Middle frontal gyrus (tissue), 1 donor: ENCODE results near the gene CLIP1.
A peak's percentile ranks its signal among the peaks of the same experiment; 100 is the strongest.
"Not testable (repeated sequence)": the region's sequence is repeated elsewhere in the genome, so short reads cannot be mapped to it uniquely, and the experiment has no call there.

Experiments
- DNase-seq: peaks from one replicate; pipeline ENCODE4 v3.0.0-alpha.2; 2015; ENCODE audit warnings: low spot score; ENCODE audit errors: extremely low spot score

CLIP1 gene

GRCh38 chr12:122421821-122422729, at the start of gene CLIP1:
Gene CLIP1 (minus strand): TSS chr12:122422669. CDS start chr12:122380452, 42,217 bp downstream.
- DNase-seq = no peak

- DNase-seq = peak; percentile 51
Observed at GRCh38 chr12:122471324-122472226, 49.1 kb upstream of the CLIP1 start.

GRCh38 chr12:122470576-122470975, 48.1 kb upstream of the CLIP1 start:
- DNase-seq = not testable (repeated sequence)

- not testable (repeated sequence) for DNase-seq
Observed at GRCh38 chr12:122469856-122470255, 47.4 kb upstream of the CLIP1 start.

DNA sequence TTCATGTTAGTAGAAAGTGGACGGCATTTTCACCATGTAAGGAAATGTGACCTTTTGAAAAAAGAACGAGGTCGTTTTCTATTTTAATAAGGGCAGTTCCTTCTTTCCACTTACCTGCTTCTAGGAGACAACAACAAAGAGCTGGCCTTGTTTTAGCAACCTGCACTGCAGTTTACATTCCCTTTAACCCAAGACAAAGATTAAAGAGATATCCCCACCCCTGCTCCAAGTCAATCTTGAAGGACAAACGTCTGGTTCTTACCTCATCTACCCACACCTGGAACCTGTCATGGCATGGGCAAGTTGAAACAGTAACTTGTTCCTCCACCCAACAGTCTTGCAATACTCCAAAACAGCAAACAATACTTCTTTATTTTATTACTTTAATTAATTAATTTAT, 45.5 kb upstream of the CLIP1 start:
- no peak for DNase-seq

- not testable (repeated sequence) for DNase-seq
Observed at GRCh38 chr12:122464317-122465042, 42.0 kb upstream of the CLIP1 start.

DNA sequence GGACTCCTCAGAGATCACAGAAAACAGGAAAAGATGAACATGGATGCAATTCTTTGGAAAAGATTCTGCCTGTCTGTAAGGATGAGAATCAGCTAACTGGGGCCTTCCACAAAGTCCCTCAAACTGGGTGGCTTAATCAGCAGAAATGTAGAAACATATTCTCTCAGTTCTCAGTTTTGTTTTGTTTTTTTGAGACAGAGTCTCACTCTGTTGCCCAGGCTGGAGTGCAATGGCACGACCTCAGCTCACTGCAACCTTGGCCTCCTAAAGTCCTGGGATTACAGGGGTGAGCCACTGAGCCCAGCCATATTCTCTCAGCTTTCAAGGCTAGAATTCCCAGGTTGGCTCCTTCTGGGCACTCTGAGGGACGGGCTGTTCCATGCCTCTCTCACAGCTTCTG, 38.2 kb upstream of the CLIP1 start:
- no peak for DNase-seq

DNA sequence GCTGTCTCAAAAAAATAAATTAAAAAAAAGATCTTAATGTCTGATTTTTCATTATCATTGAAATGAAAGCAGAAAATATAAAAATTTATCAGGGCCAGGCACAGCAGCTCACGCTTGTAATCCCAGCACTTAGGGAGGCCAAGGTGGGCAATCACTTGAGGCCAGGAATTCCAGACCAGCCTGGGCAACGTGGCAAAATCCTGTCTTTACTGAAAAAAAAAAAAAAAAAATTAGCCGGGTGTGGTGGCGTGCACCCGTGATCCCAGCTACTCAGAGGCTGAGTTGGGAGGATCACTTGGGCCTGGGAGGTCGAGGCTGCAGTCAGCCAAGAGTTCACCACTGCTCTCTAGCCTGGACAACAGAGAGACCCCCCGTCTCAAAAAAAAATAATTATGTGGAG, 37.6 kb upstream of the CLIP1 start:
- no peak for DNase-seq

- no peak for DNase-seq
Observed at GRCh38 chr12:122459211-122459610, 36.7 kb upstream of the CLIP1 start.

DNA sequence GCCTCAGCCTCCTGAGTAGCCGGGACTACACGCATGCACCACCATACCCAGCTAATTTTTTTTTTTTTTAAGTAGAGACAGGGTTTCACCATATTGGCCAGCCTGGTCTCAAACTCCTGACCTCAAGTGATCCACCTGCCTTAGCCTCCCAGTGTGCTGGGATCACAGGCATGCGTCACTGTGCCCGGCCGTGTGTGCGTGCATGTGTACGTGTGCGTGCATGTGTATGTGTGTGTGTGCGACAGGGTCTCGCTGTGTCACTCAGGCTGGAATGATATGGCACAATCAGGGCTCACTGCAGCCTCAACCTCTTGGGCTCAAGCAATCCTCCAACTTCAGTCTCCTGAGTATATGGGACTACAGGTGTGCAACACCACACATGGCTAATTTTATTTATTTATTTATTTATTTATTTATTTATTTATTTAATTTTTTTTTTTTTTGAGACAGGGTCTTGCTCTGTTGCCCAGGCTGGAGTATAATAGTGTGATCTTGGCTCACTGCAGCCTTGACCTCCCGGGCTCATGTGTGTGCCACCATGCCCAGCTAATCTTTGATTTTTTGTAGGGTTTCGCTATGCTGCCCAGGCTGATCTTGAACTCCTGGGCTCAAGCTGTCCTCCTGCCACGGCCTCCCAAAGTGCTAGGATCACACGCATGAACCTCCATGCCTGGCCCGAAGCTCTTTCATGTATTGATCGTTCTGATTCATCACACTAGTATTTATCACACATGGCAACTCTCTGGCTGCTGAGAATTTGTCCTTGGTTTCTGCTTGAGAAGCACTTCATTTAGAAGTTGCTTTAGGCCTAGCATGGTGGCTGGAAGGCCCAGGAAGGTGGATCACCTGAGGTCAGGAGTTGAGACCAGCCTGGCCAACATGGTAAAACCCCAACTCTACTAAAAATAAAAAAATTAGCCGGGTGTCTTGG, 35.9 kb upstream of the CLIP1 start:
- no peak for DNase-seq

GRCh38 chr12:122457627-122458026, 35.2 kb upstream of the CLIP1 start:
- DNase-seq = no peak

GRCh38 chr12:122454739-122455138, 32.3 kb upstream of the CLIP1 start:
- no peak for DNase-seq

GRCh38 chr12:122454250-122454721, 31.8 kb upstream of the CLIP1 start:
- DNase-seq = no peak

DNA sequence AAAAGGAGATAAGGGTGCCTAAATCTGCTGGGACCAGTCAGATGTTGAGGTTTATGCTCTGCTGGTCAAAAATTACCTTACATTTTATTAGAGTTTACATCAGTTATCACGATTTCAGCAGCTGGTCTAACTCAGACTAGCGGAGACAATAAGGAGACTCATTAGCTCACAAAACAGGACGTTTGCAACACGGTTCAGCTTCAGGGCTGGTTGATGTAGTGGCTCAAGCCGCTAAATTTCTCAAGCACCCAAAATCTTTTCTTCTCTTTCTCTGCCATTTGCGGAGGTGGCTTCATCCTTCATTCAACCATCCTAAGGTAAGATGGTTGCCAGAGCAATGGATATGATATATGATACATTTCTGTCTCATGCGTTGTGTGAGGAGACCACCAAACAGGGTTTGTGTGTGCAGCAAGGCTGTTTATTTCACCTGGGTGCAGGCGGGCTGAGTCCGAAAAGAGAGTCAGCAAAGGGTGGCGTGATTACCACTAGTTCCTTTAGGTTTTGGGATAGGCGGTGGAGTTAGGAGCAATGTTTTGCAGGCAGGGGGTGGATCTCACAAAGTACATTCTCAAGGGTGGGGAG, 30.3 kb upstream of the CLIP1 start:
- DNase-seq = no peak

- DNase-seq = no peak
Observed at GRCh38 chr12:122449317-122449716, 26.8 kb upstream of the CLIP1 start.

- not testable (repeated sequence) for DNase-seq
Observed at GRCh38 chr12:122447825-122448224, 25.4 kb upstream of the CLIP1 start.

DNA sequence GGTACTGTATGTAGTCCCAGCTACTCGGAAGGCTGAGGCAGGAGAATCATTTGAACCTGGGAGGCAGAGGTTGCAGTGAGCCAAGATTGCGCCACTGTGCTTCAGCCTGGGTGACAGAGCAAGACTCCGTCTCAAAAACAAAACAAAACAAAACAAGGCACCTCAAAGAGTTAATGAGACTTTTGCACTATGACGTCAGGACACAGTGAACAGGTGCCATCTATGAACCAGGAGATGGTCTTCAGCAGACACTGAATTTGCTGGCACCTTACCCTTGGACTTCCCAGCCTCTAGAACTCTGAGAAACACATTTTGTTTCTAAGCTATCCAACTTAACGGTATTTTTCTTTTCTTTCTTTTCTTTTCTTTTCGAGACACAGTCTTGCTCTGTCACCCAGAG, 23.9 kb upstream of the CLIP1 start:
- not testable (repeated sequence) for DNase-seq

DNA sequence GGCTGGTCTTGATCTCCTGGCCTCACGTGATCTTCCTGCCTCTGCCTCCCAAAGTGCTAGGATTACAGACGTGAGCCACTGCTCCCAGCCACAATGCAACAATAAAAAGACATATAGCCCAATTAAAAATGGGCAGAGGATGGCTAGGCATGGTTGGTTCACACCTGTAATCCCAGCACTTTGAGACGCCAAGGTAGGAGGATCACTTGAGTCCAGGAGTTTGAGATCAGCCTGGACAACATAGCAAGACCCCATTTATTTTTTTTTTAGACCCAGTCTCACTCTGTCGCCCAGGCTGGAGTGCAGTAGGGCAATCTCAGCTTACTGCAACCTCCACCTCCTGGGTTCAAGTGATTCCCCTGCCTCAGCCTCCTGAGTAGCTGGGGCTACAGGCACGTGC, 21.6 kb upstream of the CLIP1 start:
- DNase-seq = not testable (repeated sequence)

DNA sequence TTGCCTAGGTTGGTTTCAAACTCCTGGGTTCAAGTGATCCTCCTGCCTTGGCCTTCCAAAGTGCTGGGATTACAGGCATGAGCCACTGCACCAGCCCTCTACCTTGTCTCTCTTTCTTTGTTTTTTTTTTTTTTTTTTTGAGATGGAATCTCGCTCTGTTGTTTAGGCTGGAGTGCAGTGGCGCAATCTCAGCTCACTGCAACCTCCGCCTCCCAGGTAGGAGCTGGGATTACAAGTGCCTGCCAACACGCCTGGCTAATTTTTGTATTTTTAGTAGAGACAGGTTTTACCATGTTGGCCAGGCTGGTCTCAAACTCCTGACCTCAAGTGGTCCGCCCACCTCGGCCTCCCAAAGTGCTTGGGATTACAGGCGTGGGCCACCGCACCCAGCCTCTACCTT, 16.4 kb upstream of the CLIP1 start:
- DNase-seq = not testable (repeated sequence)

GRCh38 chr12:122437656-122438121, 15.2 kb upstream of the CLIP1 start:
- DNase-seq = peak; percentile 39
